GM18505 (cell line): Measurements from ENCODE around the gene LARP1B.
"Not testable (repeated sequence)": the region's sequence is repeated elsewhere in the genome, so short reads cannot be mapped to it uniquely, and the experiment has no call there.

ENCODE experiments used
- ATAC-seq: cut with Tn5 transposase; IDR thresholded peaks from one replicate; pipeline ENCODE4 v1.9.1; 2021; ENCODE audit not compliant: unreplicated experiment
- POLR2A ChIP-seq: IDR thresholded peaks from 4 replicates; pipeline ENCODE4 v1.6.1; 2011; ENCODE audit warnings: borderline replicate concordance; ENCODE audit not compliant: insufficient read depth, insufficient read length; ENCODE audit errors: extremely low read depth

The LARP1B gene

DNA sequence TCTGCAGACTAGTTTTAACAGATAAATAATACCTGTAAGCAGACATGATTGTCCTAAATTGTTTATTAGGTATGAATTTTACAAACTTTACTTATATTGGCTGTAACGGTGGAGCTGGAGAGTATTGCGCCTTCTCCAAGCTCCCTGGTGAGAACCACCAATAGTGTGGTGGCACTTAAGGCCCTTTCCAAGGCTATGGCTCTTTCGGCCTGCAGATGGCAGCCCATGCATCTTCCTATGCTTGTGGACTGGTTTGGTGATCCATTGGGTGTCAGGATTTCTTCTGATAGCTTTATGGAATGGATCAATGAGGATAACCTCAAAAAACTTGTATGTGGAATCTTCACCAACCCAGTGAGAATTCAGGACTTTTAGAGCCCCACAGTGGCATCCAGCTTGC lies 7.8 kb downstream of the LARP1B start:
- no peak for TF ChIP-seq POLR2A
- no peak for ATAC-seq

DNA sequence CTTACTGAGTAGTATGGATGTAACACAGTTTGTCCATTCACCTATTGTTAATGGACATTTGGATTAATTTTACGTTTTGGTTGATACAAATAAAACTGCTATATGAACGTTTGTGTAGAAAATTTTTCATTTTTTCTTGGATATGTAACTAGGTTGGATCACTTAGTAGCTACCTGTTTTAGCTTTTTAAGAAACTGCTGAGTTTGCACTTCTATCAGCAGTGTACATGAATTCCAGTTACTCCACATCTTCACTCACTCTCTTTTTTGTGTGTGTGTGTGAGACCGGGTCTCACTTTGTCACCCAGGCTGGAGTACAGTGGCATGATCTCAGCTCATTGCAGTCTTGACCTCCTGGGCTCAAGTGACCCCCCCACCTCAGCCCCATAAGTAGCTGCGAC lies 15.4 kb downstream of the LARP1B start:
- ATAC-seq: no peak
- TF ChIP-seq POLR2A: no peak

DNA sequence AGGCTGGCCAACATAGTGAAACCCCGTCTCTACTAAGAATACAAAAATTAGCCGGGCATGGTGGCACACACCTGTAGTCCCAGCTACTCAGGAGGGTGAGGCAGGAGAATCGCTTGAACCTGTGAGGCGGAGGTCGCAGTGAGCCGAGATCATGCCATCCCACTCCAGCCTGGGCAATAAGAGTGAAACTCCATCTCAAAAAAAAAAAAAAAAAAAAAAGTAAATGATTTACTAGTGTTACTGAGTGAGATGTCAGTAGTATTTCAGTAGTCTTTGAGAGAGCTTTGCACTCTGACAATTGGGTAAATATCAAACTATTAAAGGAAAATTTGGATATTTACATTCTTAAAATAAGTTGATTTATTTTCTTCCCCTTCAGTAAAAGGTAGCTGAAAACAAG lies 34.2 kb downstream of the LARP1B start:
- not testable (repeated sequence) for ATAC-seq

DNA sequence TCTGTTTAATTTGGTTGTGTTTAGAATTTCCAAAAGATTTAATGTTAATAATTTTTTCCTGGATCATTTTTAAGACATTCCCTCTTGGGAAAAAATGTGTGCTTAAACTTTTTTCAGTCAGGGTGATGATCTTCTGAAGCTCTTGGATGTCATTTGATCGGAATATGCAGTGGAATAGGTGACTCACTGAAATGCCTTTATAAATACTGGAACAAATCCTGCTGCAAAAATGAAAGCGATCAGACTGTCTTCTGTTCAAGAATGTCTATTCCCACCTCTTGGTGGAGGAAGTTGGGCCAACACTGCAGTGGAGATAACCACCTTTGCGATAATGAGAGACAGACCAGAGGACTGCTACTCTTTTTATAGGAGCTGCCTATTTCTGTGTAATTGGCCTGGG lies 46.7 kb downstream of the LARP1B start:
- no peak for TF ChIP-seq POLR2A
- no peak for ATAC-seq

DNA sequence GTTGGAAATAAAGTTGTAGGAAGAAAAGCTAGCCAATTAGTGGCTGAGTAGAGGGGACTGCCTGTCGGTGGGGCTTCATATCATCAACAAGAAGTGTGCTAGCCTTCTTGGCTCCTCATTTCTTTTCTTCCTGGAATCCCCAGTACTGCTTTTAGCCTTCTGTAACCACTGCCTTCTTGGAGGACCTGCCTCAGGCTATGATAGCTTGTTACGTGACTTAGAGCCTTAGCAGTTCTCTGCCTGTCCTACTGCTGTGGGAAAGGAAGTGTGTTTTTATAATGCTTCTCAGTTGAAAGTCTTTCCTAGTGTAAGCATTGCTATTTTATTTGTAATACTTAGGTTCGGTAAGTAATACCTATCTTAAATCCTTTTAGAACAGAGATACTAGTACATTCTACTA lies 61.9 kb downstream of the LARP1B start:
- ATAC-seq: no peak
- TF ChIP-seq POLR2A: no peak

DNA sequence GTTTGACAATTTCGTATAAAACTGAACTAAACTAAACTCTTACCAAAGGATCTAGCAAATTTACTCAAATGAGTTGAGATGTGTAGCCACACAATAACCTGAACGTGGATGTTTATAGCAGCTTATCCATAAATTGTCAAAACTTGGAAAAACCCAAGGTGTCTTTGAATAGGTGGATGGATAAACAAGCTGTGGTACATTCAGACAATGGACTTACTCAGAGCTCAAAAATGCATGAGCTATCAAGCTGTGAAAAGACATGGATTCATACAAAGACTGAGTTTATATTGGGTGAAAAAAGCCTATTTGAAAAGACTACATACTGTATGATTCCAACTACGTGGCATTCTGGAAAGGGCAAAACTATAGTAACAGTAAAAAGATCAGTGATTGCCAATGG lies 69.5 kb downstream of the LARP1B start:
- no peak for ATAC-seq
- no peak for TF ChIP-seq POLR2A

DNA sequence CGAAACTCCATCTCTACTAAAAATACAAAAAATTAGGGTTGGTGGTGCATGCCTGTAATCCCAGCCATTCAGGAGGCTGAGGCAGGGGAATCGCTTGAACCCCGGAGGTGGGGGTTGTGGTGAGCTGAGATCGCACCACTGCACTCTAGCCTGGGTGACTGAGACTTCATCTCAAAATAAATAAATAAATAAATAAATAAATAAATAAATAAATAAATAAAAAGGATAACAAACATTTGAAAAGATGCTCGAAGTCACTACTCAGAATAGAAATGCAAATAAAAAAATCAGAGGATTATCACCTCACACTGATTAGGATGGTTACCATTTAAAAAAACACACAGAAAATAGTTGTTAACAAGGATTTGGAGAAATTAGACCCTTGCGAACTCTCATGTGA lies 73.8 kb downstream of the LARP1B start:
- no peak for TF ChIP-seq POLR2A
- no peak for ATAC-seq

DNA sequence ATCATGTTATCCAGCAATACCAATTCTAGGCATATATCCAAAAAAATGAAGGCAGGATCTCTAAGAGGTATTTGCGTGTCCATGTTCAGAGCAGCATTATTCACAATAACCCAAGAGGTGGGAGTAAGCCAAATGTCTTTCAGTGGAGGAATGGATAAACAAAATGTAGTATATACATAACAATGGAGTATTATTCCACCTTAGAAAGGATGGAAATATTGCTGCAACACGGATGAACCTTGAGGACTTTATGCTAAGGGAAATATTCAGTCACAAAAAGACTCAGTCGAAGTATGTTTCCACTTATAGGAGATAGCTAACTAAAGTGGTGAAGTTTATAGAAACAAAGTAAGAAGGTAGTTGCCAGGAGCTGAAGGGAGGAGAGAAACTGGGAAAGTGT lies 74.3 kb downstream of the LARP1B start:
- no peak for ATAC-seq
- TF ChIP-seq POLR2A: no peak

DNA sequence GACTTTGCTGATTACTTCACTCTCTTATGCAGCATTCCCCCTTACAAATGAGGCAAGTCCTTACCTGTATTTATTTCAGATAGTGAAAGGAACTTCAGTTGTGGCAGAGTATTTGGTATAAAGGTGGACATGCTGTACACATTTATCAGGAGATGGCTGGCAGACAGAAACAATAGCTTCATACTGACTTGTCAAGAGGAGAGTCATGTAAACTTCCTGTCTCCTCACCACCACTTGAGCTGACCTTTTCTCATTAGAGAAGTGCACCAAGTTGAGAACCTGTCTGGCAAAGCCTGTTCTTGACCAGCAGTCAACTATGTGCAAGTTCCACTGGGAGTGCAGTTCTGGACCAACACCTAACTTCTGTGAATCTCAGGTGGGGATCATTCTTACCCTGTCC lies 80.8 kb downstream of the LARP1B start:
- ATAC-seq: no peak
- no peak for TF ChIP-seq POLR2A

DNA sequence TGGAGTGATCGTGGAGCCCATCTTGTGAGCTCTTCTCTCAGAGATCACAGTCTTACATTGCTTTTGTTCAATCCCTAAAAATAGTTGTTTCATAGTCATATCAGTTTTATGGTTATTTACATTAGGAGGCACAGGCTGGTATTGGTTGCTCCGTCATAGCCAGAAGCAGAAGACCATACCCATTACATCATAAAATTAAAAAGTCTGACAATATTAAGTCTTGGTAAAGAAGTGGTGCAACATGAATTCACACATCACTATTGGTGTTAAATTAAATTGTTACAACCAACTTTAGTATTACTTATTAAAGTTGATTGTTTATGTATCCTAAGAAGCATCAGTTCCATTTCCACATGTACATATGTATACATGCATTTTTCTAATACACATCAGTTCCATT lies 84.6 kb downstream of the LARP1B start:
- ATAC-seq: no peak
- TF ChIP-seq POLR2A: no peak

DNA sequence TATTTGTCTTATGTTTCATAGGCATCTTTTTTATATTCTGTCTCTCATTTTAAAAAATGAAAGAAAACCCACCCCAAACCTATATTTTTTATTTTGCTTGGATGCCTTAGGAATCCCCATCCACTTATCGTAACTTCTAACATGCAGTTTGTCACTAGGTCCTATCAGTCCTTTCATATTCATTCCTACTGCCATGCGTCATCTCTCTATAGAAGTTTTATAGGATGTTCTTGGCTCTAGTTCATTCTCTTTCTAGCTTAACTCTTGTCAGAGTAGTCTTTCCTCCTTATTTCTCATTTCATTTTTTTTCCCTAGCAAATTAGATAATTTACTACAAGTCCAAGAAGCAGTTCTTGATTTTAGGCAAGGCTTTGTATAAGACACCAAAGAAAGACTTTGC lies 92.7 kb downstream of the LARP1B start:
- ATAC-seq: no peak
- TF ChIP-seq POLR2A: no peak

DNA sequence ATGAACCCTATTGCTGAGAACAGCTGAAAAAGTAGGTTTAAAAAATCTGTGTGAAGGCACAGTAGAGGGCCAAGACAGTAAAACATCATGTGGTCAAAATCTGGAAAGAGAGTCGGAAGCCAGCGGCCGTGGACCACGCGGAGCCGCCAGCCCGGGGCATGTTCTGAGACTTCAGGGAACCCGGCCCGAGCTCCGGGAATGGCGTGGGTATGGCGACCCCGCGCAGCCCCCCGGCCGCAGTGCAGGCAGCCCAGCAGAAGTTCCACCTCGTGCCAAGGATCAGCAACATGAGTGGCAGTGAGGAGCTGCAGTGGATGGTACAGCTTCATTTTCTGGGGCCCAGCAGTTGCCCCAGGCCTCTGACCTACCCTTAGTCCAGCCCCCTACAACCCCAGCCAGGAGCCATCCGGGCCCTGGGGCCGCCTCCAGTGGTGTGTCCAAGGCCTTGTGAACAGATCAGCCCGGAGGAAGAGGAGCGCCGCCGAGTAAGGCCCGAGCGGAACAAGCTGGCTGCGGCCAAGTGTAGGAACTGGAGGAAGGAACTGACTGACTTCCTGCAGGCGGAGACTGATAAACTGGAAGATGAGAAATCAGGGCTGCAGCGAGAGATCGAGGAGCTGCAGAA lies 94.2 kb downstream of the LARP1B start:
- TF ChIP-seq POLR2A: no peak
- no peak for ATAC-seq

DNA sequence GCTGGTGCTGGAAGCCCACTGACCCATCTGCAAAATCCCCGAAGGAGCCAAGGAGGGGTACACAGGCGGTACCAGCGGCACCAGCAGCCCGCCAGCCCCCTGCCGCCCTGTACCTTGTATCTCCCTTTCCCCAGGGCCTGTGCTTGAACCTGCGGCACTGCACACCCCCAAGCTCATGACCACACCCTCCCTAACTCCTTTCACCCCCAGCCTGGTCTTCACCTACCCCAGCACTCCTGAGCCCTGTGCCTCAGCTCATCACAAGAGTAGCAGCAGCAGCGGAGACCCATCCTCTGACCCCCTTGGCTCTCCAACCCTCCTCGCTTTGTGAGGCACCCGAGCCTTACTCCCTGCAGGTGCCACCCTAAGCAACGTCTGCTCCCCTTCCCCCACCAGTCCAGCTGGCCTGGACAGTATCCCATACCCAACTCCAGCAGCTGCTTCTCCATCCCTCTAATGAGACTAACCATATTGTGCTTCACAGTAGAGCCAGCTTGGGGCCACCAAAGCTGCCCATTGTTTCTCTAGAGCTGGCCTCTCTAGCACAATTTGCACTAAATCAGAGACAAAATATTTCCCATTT lies 94.9 kb downstream of the LARP1B start:
- ATAC-seq: no peak
- no peak for TF ChIP-seq POLR2A

DNA sequence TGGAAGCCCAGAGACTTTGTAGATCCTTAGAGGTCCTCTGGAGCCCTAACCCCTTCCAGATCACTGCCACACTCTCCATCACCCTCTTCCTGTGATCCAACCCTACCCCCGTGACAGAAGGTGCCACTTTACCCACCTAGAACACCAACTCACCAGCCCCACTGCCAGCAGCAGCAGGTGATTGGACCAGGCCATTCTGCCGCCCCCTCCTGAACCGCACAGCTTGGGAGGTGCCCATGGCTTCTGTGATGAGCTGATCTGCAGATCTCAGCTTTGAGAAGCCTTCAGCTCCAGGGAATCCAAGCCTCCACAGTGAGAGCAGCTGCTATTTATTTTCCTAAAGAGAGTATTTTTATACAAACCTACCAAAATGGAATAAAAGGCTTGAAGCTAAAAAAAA lies 95.4 kb downstream of the LARP1B start:
- not testable (repeated sequence) for ATAC-seq

DNA sequence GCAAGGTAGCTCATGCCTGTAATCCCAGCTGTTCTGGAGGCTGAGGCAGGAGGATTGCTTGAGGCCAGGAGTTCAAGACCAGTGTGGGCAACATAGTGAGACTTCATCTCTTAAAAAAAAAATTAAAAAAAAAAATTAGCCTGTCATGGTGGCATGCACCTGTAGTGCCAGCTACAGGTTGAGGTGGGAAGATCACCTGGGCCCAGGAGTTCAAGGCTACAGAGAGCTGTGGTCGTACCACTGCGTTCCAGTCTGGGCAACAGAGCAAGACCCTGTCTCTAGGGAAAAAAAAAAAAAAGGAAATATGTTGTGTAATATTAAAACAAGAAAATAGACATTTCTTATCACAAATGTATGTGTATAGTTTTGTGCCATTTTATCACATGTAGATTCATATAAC lies 97.8 kb downstream of the LARP1B start:
- ATAC-seq: no peak
- no peak for TF ChIP-seq POLR2A
